Adrenal gland (tissue), 12 donors: ENCODE measurements around the gene KIF5A. TPM values are rescaled to one million over a fixed set of nuclear protein-coding genes. Genes with fewer than 3 reads are reported as not detected.

ENCODE experiments used
- DNase-seq, 7 donors: peaks; one replicate each; pipeline ENCODE4 v3.0.0-alpha.2; 2019 to 2020
- H3K27ac ChIP-seq, 5 donors: fragments of 200-600 bp; sonication (generic) in 4 of 5; 1 replicate in 3 of 5; 2 replicates in 2 of 5; pipeline versions ENCODE4 v1.5.1 to v1.8.0; 2016 to 2020; ENCODE audit warnings: mild to moderate bottlenecking in 1 of 5
- H3K27me3 ChIP-seq: fragments of 200-600 bp; 2 replicates; pipeline ENCODE4 v1.8.0; 2021
- H3K36me3 ChIP-seq, 2 donors: fragments of 200-600 bp; replicated peaks in 1 of 2; 1 replicate in 1 of 2; 2 replicates in 1 of 2; pipeline versions ENCODE4 v1.5.1 to v1.8.0; 2018 to 2022
- H3K4me1 ChIP-seq, 2 donors: fragments of 200-600 bp; replicated peaks in 1 of 2; 1 replicate in 1 of 2; 2 replicates in 1 of 2; pipeline versions ENCODE4 v1.5.1 to v1.8.0; 2018 to 2021
- H3K4me3 ChIP-seq, 4 donors: fragments of 200-600 bp; sonication (generic) in 3 of 4; one replicate each; pipeline ENCODE4 v1.5.1; 2016 to 2018
- H3K9me3 ChIP-seq, 3 donors: fragments of 200-600 bp; sonication (generic) in 1 of 3; replicated peaks in 1 of 3; 1 replicate in 2 of 3; 2 replicates in 1 of 3; pipeline versions ENCODE4 v1.5.1 to v1.8.0; 2016 to 2021
- POLR2A ChIP-seq, 2 donors: fragments of 450-650 bp; IDR thresholded peaks; one replicate each; pipeline ENCODE4 v1.6.1; 2017; ENCODE audit warnings: antibody characterized with exemption in 2 of 2, mild to moderate bottlenecking in 2 of 2, moderate library complexity in 1 of 2
- WGBS, 4 donors: extraction: QIAGEN DNeasy Blood & Tissue Kit in 2 of 4; methylation state at CpG; one replicate each; pipeline versions ENCODE4 v1.1.5 to v1.1.7; 2013 to 2017; 5-methylcytosine and 5-hydroxymethylcytosine counted together
- intact Hi-C, 2 donors: fragments of 100-400 bp; cut with DNase I; formaldehyde crosslinking; loops; one replicate each; pipeline versions ENCODE4 v1.14.1 to v1.15.0; 2022 to 2023
- microRNA counts, 2 donors: library from miRNA; unstranded; fragments of <30 nt; microRNA quantifications; one replicate each; lab custom pipeline; 2016
- microRNA-seq, 3 donors: library from miRNA; unstranded; fragments of <30 nt; microRNA quantifications; one replicate each; pipeline ENCODE4, GENCODE V29; 2017 to 2020
- polyA plus RNA-seq, 3 donors: library from polyadenylated mRNA; stranded (reverse); fragments of 200-250 nt in 2 of 3; fragments of 350-450 nt in 1 of 3; fragmentation: Illumina TruSeq in 1 of 3; extraction: RNeasy Lipid Tissue Mini Kit (QIAGEN cat#74804) in 1 of 3; gene quantifications; one replicate each; pipeline ENCODE4 v1.2.3, GENCODE V29; 2013 to 2014
- small RNA-seq, 2 donors: library from RNA; depleted of rRNA; stranded (forward); fragments of <200 nt; gene quantifications; one replicate each; pipeline ENCODE3, GENCODE V24; 2016
- total RNA-seq, 9 donors: library from RNA; depleted of rRNA in 4 of 9; stranded (reverse); fragments of >200 nt in 4 of 9; fragments of 120-200 nt in 1 of 9; fragmentation: NEBNext Ultra II Directional in 1 of 9; extraction: Animal tissue kit (Norgen Biotek cat#: 25700) in 1 of 9; gene quantifications; one replicate each; pipeline versions ENCODE4 v1.1.0 to v1.2.4, GENCODE V29; 2013 to 2023
- TF ChIP-seq, protein P1 (sequence below), 6 experiments: fragments of 450-650 bp in 4 of 6; fragments of 200-600 bp in 2 of 6; sonication (generic) in 1 of 6; IDR thresholded peaks; 1 replicate in 5 of 6; 2 replicates in 1 of 6; pipeline versions ENCODE4 v1.5.1 to v1.8.0; 2016 to 2021; ENCODE audit warnings: antibody characterized with exemption in 6 of 6, mild to moderate bottlenecking in 2 of 6, moderate library complexity in 1 of 6
- donor health status: healthy with polysubstance abuse.
- donor health status: Bipolar disorder and iron deficiency.
- donor health status: DM: yes; HTN: yes; CAD: no.
- donor health status: DM: no; HTN: no; CAD: no.
- donor health status: DM: no; HTN: no; CAD: no.
- donor health status: DM: yes; HTN: yes; CAD: no.

Gene KIF5A
- total and polyA plus RNA-seq, 12 donors, result 0.32 to 7.6 (median 2.1) TPM; not detected in 1

DNA sequence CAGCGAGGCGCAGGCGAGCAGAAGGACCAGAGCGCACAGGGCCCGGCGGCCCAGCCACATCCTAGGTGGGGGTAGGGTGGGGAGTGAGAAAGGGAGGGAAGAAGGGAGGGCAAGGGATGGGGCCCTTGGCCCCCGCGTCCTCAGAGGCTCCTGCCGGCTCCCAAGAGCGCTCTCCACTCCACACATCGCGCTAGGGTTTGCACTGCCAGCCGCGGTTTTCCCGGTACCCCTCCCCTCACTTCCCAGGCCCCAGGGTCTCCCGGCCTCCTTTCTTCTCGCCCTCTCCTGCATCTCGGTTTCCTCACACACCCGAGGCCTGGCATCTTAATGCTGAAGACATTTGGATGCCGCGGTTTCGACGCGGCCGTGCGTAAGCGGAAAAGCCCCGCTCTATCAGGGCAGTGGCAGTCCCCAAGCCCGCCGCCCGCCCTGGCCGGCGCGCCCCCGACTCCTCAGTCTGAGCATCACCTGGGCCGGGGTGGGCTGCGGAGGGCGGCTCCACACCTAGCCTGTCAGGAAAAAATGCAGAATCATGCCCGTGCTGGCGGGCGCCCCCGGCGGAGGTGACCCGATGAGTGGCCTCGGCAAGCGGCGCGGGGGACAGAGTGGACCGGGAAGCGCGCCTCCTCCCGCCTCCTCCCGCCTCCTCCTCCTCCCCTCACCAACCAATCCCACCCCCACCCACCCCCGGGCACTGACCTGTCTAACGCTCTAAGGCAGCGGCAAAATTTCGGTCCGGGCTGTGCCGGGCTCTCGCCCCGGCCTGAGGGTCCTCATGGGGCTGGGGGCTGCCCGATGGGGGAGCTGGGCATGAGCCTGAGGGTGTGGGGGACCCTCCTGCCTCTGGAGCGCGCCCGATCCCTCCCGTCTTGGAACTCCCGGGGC lies 82.5 kb downstream of the KIF5A start:
- peaks cover 15 to 23% of the 10 kb centered on the region in 2 donors for H3K4me1 ChIP-seq
- H3K36me3 ChIP-seq, result no peaks in the 10 kb centered on the region
- peak in 2 of 7 donors; percentile 19 to 23 for DNase-seq
- TF ChIP-seq, protein P1, sequence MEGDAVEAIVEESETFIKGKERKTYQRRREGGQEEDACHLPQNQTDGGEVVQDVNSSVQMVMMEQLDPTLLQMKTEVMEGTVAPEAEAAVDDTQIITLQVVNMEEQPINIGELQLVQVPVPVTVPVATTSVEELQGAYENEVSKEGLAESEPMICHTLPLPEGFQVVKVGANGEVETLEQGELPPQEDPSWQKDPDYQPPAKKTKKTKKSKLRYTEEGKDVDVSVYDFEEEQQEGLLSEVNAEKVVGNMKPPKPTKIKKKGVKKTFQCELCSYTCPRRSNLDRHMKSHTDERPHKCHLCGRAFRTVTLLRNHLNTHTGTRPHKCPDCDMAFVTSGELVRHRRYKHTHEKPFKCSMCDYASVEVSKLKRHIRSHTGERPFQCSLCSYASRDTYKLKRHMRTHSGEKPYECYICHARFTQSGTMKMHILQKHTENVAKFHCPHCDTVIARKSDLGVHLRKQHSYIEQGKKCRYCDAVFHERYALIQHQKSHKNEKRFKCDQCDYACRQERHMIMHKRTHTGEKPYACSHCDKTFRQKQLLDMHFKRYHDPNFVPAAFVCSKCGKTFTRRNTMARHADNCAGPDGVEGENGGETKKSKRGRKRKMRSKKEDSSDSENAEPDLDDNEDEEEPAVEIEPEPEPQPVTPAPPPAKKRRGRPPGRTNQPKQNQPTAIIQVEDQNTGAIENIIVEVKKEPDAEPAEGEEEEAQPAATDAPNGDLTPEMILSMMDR (IDR thresholded peaks at IDR 0.05), result no peak
- no peak for TF ChIP-seq POLR2A (IDR thresholded peaks at IDR 0.05)
- peaks cover 43% of the 10 kb centered on the region for H3K27me3 ChIP-seq
- intact Hi-C loops, result no loop called here
- WGBS, 4 donors, result 0 to 2% (median 1%) methylated on average over 22 to 67 of the region's 67 CpGs
- H3K27ac ChIP-seq, result no peak overlapping the region
- H3K4me3 ChIP-seq, result peak overlapping the region in 2 of 4 donors; percentile 13 to 72
- no peaks in the 10 kb centered on the region for H3K9me3 ChIP-seq

DNA sequence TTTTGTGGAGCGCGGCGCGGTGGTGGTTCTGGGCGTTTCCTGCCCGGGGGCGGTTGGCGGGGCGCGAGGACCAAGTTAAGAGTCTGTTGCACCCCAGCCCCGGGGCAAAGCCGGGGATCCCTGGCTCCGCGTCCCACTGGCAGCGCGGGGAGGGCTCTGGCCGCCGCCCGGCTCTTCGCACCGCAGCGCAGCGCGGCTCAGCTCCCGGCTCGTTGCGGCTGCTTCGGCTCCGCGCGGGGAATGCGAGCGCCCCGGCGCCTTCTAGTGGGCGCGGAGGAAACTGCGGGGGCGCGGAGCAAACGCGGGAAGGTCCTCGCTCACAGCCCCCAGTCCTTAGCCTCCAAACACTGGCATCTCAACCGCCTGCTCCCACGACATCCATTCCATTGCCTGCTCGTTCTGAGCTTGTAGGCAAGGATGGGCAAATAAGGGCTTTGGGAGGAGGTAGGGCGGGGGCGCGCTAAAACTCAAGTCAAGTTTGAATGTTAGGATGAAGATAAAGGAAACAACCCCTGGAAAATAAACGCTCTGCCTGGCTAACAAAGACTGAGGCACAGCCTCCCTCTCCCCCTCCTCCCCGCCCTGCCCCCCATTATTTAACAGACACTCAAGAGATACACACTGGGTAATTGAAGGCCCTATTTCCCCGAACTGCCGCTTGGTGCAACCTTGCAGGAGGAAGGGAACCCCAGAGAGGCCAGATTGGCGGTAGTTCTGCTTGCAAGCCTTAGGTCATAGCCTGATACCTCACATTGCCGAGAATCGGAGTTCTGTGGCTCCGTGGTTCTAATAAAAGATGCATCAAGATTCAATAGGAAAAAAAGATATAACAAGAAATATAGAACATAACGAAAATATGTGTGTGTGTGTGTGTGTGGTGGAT lies 83.4 kb downstream of the KIF5A start, which contains the start of gene B4GALNT1:
Gene B4GALNT1 (minus strand): TSS at position 244 of the 883 bp plus-strand sequence. CDS start 1,069 bp downstream, outside the sequence.
- DNase-seq, result peak in 5 of 7 donors; percentile 44 to 60 (median 54)
- 2 to 13% (median 5%) methylated on average over 13 to 58 of the region's 58 CpGs for WGBS, 4 donors

More for the DNA sequence above, 83.4 kb downstream of the KIF5A start, which contains the start of gene B4GALNT1:
- Histone ChIP-seq H3K4me1 (peaks cover 15 to 16% of the 10 kb centered on the region in 2 donors), H3K36me3 (no peaks in the 10 kb centered on the region), H3K27ac (no peak within 1 kb of the TSS), H3K27me3 (peaks cover 36% of the 10 kb centered on the region), H3K9me3 (no peaks in the 10 kb centered on the region), H3K4me3 (peak within 1 kb of the TSS in 2 of 4 donors; percentile 13 to 72)
- intact Hi-C loops, result no loop called here
- TF ChIP-seq, protein P1 (IDR thresholded peaks at IDR 0.05), result peak; percentile 65 to 91 (median 74)
- no peak for TF ChIP-seq POLR2A (IDR thresholded peaks at IDR 0.05)

MicroRNAs within 50 kb of the gene (microRNA counts, 767-probe panel; counts per million panel counts)
- 0 counts per million in 2 donors for microRNA hsa-miR-616-3p (lab: Ali Mortazavi, UCI)

Small RNAs within 50 kb of the gene (microRNA-seq; reads per million reads assigned to microRNA genes)
- 0 to 1.4 (median 0) reads per million in 3 donors for gene MIR616
- gene MIR6758, result 0 to 0.38 (median 0) reads per million in 3 donors

Small RNAs within 50 kb of the gene (small RNA-seq; reads per million reads assigned to genes)
- gene MIR616, result 0 reads per million in 2 donors

Other genes with a start within 250 kb of the KIF5A start
- gene R3HDM2, start 119.0 kb upstream of the KIF5A start, total RNA-seq, result 10 to 100 TPM; 25.3 to 91.9 (median 50.1) TPM
- gene R3HDM2, start 119.0 kb upstream of the KIF5A start, polyA plus RNA-seq, result 10 to 100 TPM; 21.9 to 33.8 (median 32.4) TPM
- not detected for gene INHBC, start 115.3 kb upstream of the KIF5A start, total RNA-seq
- not detected for gene INHBC, start 115.3 kb upstream of the KIF5A start, polyA plus RNA-seq
- gene INHBE, start 94.7 kb upstream of the KIF5A start, total RNA-seq, result under 1 TPM in 1 of 9 donors, not detected in 8; 0.11 TPM
- not detected for gene INHBE, start 94.7 kb upstream of the KIF5A start, polyA plus RNA-seq
- gene GLI1, start 90.3 kb upstream of the KIF5A start, total RNA-seq, result 1 to 10 TPM in 5 of 9 donors, under 1 TPM in 4; 0.30 to 2.8 (median 1.0) TPM
- 1 to 10 TPM in 2 of 3 donors, under 1 TPM in 1; 0.44 to 7.2 (median 4.4) TPM for gene GLI1, start 90.3 kb upstream of the KIF5A start, polyA plus RNA-seq
- gene ARHGAP9, start 70.2 kb upstream of the KIF5A start, total RNA-seq, result 10 to 100 TPM in 7 of 9 donors, 1 to 10 TPM in 2; 1.3 to 39.4 (median 14.2) TPM
- 10 to 100 TPM in 2 of 3 donors, 1 to 10 TPM in 1; 4.1 to 46.4 (median 19.4) TPM for gene ARHGAP9, start 70.2 kb upstream of the KIF5A start, polyA plus RNA-seq
- gene MARS1, start 62.0 kb upstream of the KIF5A start, total RNA-seq, result 100 to 1,000 TPM in 5 of 9 donors, 10 to 100 TPM in 4; 38.3 to 182 (median 126) TPM
- 100 to 1,000 TPM; 114 to 210 (median 143) TPM for gene MARS1, start 62.0 kb upstream of the KIF5A start, polyA plus RNA-seq
- 10 to 100 TPM in 8 of 9 donors, 1 to 10 TPM in 1; 7.7 to 65.1 (median 31.1) TPM for gene DDIT3, start 29.5 kb upstream of the KIF5A start, total RNA-seq
- gene DDIT3, start 29.5 kb upstream of the KIF5A start, polyA plus RNA-seq, result 10 to 100 TPM; 72.8 to 98.4 (median 72.9) TPM
- gene MBD6, start 27.2 kb upstream of the KIF5A start, total RNA-seq, result 100 to 1,000 TPM in 2 of 9 donors, 10 to 100 TPM in 7; 10.5 to 128 (median 32.6) TPM
- gene MBD6, start 27.2 kb upstream of the KIF5A start, polyA plus RNA-seq, result 100 to 1,000 TPM in 1 of 3 donors, 10 to 100 TPM in 2; 21.7 to 167 (median 91.4) TPM
- 100 to 1,000 TPM; 114 to 202 (median 137) TPM for gene DCTN2, start 2.9 kb upstream of the KIF5A start, total RNA-seq
- gene DCTN2, start 2.9 kb upstream of the KIF5A start, polyA plus RNA-seq, result 100 to 1,000 TPM in 2 of 3 donors, 10 to 100 TPM in 1; 81.2 to 238 (median 101) TPM
- 10 to 100 TPM; 19.5 to 75.9 (median 28.8) TPM for gene PIP4K2C, start 41.1 kb downstream of the KIF5A start, total RNA-seq
- 10 to 100 TPM in 1 of 3 donors, 1 to 10 TPM in 2; 8.1 to 31.5 (median 8.6) TPM for gene PIP4K2C, start 41.1 kb downstream of the KIF5A start, polyA plus RNA-seq
- 10 to 100 TPM; 21.4 to 59.7 (median 46.0) TPM for gene DTX3, start 54.8 kb downstream of the KIF5A start, total RNA-seq
- 100 to 1,000 TPM in 1 of 3 donors, 10 to 100 TPM in 2; 20.4 to 136 (median 98.9) TPM for gene DTX3, start 54.8 kb downstream of the KIF5A start, polyA plus RNA-seq
- gene ARHGEF25, start 61.4 kb downstream of the KIF5A start, total RNA-seq, result 10 to 100 TPM in 4 of 9 donors, 1 to 10 TPM in 5; 4.9 to 15.9 (median 9.3) TPM
- gene ARHGEF25, start 61.4 kb downstream of the KIF5A start, polyA plus RNA-seq, result 10 to 100 TPM in 2 of 3 donors, 1 to 10 TPM in 1; 5.3 to 86.4 (median 34.4) TPM
- gene B4GALNT1, start 83.2 kb downstream of the KIF5A start, total RNA-seq, result 1 to 10 TPM in 5 of 9 donors, under 1 TPM in 4; 0.17 to 7.4 (median 1.1) TPM
- gene B4GALNT1, start 83.2 kb downstream of the KIF5A start, polyA plus RNA-seq, result 1 to 10 TPM; 1.0 to 1.3 (median 1.3) TPM
- 100 to 1,000 TPM; 157 to 428 (median 293) TPM for gene OS9, start 144.1 kb downstream of the KIF5A start, total RNA-seq
- 100 to 1,000 TPM; 155 to 282 (median 234) TPM for gene OS9, start 144.1 kb downstream of the KIF5A start, polyA plus RNA-seq
- gene AGAP2, start 188.7 kb downstream of the KIF5A start, total RNA-seq, result 1 to 10 TPM in 7 of 9 donors, under 1 TPM in 2; 0.50 to 4.0 (median 1.8) TPM
- gene AGAP2, start 188.7 kb downstream of the KIF5A start, polyA plus RNA-seq, result 1 to 10 TPM; 1.9 to 8.1 (median 2.6) TPM
- 100 to 1,000 TPM in 1 of 9 donors, 10 to 100 TPM in 8; 44.2 to 115 (median 58.1) TPM for gene TSPAN31, start 195.0 kb downstream of the KIF5A start, total RNA-seq
- 10 to 100 TPM; 25.3 to 50.7 (median 45.1) TPM for gene TSPAN31, start 195.0 kb downstream of the KIF5A start, polyA plus RNA-seq
- 100 to 1,000 TPM in 8 of 9 donors, 10 to 100 TPM in 1; 90.9 to 197 (median 145) TPM for gene CDK4, start 202.3 kb downstream of the KIF5A start, total RNA-seq
- 10 to 100 TPM; 46.8 to 78.8 (median 66.1) TPM for gene CDK4, start 202.3 kb downstream of the KIF5A start, polyA plus RNA-seq
- gene MARCHF9, start 205.1 kb downstream of the KIF5A start, total RNA-seq, result 10 to 100 TPM in 7 of 9 donors, 1 to 10 TPM in 2; 6.7 to 23.4 (median 16.5) TPM
- gene MARCHF9, start 205.1 kb downstream of the KIF5A start, polyA plus RNA-seq, result 10 to 100 TPM in 2 of 3 donors, 1 to 10 TPM in 1; 9.5 to 45.1 (median 44.0) TPM
- 10 to 100 TPM in 1 of 9 donors, 1 to 10 TPM in 7, under 1 TPM in 1; 0.48 to 10.4 (median 2.8) TPM for gene CYP27B1, start 217.0 kb downstream of the KIF5A start, total RNA-seq
- 1 to 10 TPM; 2.5 to 3.8 (median 3.5) TPM for gene CYP27B1, start 217.0 kb downstream of the KIF5A start, polyA plus RNA-seq
- gene METTL1, start 222.1 kb downstream of the KIF5A start, total RNA-seq, result 10 to 100 TPM in 8 of 9 donors, 1 to 10 TPM in 1; 4.7 to 56.8 (median 22.6) TPM
- gene METTL1, start 222.1 kb downstream of the KIF5A start, polyA plus RNA-seq, result 10 to 100 TPM; 53.4 to 87.8 (median 62.6) TPM
- 10 to 100 TPM in 5 of 9 donors, 1 to 10 TPM in 4; 4.3 to 35.9 (median 11.8) TPM for gene EEF1AKMT3, start 222.6 kb downstream of the KIF5A start, total RNA-seq
- 1 to 10 TPM; 2.4 to 9.9 (median 3.4) TPM for gene EEF1AKMT3, start 222.6 kb downstream of the KIF5A start, polyA plus RNA-seq
- gene TSFM, start 232.7 kb downstream of the KIF5A start, total RNA-seq, result 100 to 1,000 TPM in 2 of 9 donors, 10 to 100 TPM in 7; 40.4 to 107 (median 70.4) TPM
- 10 to 100 TPM; 31.5 to 82.6 (median 62.5) TPM for gene TSFM, start 232.7 kb downstream of the KIF5A start, polyA plus RNA-seq